HG02588 (cell line): Measurements from ENCODE around the gene MAP2.
"Not testable (repeated sequence)": the region's sequence is repeated elsewhere in the genome, so short reads cannot be mapped to it uniquely, and the experiment has no call there.

Experiments used
- ATAC-seq: cut with Tn5 transposase; IDR thresholded peaks from one replicate; pipeline ENCODE4 v1.9.1; 2021; ENCODE audit warnings: mild to moderate bottlenecking, moderate library complexity; ENCODE audit not compliant: unreplicated experiment

Gene MAP2

GRCh38 chr2:209473930-209474419, 50.1 kb downstream of the MAP2 start:
- ATAC-seq: no peak

GRCh38 chr2:209474960-209475359, 51.1 kb downstream of the MAP2 start:
- ATAC-seq: no peak

DNA sequence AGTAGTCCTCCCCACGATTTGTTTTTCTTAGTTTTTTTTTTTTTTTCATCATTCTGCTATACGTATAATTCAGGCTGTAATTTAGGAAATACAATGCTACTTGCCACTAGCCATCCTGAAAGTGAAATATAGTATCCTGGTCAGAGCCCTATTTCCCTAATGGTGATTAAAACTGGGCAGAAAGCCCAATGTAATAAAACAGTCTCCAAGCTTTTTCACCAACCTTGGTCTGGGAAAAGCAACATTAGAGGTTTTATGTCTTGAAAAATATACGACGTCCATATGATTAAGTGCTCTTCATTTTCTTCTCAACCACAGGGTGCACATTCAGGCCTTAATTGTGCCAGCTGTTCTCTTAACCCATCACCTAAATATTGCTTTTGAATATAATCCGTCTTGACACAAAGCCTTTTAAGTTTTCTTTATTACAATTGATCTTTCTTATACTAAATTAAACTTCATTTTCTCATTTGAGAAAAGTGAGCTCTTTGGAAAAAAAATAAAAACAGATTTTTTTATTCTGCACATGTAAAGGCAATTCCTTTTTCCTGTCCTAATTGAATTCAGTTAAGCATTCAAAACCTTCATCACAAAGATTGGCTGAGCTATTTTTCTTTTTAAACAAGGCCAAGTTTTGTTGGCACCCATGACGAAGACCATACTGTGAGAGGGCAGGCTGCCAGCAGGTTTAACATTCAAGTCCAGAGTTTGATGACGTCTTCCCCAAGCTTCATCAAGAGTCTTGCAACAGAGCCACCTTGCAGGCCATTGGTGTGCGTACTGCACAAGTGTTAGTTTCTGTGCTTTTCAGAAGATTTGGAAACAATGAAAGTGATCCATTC, 52.7 kb downstream of the MAP2 start:
- no peak for ATAC-seq

GRCh38 chr2:209492296-209492695, 68.4 kb downstream of the MAP2 start:
- ATAC-seq: not testable (repeated sequence)

- not testable (repeated sequence) for ATAC-seq
These were observed 71.3 kb downstream of the MAP2 start for GRCh38 chr2:209495068-209495620.

DNA sequence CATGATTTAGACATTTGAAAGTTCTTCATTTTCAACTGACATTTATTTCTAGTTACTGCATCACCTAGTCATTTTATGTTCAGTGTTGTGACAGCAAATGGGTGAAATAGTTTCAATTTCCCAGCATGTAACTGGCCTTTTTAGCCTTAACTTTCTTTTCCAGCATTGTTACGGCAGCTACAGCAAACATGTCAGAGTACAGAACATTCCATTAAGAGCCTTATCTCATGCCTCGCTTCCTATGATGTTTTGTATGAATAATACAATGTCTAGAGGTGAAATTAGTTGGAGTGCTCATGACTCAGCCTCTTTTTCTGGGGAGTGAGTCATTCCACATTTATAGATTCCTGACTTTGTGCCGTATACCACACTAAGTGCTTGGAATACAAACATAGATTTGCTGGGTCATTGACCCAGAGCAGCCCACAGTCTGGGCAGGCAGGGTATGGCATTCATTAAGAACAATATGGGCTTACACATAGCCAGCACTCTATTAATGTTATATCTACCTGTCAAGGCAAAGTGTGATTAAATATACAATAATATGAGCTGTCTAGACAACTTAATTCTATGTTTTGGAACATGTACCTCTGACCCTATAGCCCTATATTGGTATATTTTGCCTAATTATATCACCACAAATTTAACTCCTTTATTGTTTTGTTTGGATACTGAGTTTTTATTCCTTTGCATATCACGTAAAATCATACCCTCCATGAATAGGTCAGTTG, 72.2 kb downstream of the MAP2 start:
- no peak for ATAC-seq

DNA sequence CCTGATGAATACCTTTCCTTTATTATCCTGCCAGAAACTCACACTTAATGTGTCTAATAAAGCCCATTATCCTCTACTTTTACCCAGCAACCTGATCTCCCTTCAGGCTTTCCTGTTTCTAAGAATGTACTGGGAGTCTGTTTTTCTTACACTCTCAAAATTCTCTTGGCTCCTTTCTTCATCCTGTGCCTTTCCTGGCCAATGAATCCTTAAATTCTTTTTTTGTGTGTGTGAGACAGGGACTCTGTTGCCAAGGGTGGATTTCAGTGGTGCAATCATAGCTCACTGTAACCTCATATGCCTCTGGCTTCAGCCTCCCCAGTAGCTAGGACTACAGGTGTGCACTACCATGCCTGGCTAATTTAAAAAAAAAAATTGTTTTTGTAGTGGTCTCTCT, 72.7 kb downstream of the MAP2 start:
- no peak for ATAC-seq

GRCh38 chr2:209498614-209499013, 74.8 kb downstream of the MAP2 start:
- ATAC-seq: no peak

DNA sequence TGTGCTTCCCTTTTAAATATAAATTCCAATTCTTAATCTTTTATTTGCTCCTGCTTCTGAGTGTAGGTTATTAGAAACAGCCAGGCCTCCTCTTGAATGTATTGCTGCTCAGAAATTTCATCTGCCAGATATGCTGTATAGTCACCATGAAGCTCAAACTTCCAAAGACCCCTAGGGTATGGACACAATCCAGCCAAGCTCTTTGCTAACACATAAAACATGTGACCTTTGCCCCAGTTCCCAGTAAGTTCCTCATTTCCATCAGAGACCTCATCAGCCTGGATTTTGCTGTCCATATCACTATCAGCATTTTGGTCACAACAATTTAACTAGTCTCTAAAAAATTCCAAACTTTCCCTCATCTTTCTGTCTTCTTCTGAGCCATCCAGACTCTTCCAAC, 75.2 kb downstream of the MAP2 start:
- ATAC-seq: no peak

DNA sequence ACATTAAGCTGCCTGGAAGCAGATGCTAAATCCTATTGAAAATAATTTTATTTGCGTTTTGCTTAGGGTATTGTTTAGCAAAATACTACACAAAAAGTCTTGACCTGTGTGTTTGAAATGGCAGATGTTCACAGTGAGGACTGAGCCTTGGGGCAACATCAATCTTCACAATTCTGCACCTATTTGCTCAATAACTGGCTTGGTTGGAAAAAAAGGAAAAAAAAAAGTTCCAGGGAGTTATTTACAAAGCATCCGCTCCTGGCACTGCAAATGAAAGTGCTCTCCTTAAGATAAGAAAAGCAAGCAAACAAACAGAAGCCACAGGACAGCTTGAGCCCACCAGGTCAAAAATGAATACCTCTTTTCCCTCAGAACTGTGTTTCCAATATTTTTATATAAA, 77.7 kb downstream of the MAP2 start:
- ATAC-seq: no peak

GRCh38 chr2:209505410-209505809, 81.6 kb downstream of the MAP2 start:
- no peak for ATAC-seq

- no peak for ATAC-seq
These were observed 84.4 kb downstream of the MAP2 start for GRCh38 chr2:209508255-209508654.

DNA sequence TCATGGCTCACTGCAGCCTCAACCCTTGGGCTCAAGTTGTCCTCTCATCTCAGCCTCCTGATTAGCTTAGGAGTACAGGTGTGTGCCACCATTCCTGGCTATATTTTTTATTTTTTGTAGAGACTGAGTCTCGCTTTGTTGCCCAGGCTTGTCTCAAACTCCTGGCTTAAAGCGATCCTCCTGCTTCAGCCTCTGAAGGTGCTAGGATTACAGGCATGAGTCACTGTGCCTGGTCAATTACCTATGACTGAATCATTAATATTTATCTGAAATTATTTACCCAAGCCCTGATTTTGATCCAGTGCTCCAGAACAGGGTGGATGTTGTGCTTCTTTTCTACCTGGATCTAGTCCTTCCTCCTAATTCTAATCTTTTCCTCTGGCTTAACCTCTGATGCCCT, 87.8 kb downstream of the MAP2 start:
- no peak for ATAC-seq

DNA sequence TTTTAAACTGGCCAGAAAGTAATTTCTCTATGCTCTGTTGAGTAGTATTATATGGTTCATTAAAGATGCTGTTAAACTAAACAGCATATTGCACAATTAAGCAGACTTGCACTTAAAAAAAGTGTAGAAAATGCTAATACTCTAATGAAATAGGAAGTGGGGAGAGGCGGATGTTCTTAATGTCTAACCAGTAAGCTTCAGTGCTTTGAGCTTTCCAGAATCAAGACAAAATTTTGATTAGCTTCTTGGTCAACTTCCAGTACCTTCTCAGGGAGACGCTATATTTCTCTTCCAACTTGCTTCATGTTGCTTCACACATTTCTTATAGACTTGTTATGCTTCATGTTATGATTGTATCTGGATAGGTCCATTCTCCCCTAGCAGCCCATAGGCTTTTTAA, 89.1 kb downstream of the MAP2 start:
- no peak for ATAC-seq

DNA sequence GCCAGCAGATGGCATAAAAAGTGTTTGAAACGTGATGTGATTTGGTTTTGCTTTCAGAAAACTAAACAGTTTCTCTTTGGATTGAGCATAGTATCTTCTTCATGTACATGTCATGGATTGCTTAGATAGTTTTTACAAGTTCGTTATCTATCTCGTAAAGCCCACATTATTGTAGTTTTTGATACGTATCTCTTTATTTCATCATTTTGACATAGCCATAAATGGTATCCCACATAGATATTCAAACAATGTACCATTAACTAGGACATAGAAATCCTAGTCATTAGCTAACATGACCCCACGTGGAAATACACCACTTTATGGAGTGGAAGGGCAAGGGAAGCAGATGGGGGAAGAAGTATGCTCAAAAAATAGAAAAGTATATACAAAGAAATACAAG, 93.6 kb downstream of the MAP2 start:
- ATAC-seq: no peak

DNA sequence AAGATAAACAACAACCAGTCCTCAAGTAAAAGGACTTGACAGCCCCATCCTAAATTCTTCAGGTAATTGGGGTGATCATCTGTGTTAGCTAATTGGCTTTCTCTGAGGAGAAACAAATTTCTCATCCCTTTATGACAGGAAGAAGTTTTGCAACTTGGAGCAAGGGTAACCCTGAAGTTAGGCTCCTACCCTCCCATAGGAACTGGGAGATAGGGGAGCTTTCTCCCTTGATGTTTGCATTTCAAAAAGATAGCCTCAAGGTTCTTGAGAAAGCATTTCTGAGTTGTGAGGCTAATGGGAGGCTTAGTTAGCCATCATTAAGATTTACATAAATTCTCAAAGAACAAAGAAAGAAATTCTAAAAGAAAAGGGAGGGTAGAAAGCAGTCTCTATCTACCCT, 95.4 kb downstream of the MAP2 start:
- ATAC-seq: no peak

DNA sequence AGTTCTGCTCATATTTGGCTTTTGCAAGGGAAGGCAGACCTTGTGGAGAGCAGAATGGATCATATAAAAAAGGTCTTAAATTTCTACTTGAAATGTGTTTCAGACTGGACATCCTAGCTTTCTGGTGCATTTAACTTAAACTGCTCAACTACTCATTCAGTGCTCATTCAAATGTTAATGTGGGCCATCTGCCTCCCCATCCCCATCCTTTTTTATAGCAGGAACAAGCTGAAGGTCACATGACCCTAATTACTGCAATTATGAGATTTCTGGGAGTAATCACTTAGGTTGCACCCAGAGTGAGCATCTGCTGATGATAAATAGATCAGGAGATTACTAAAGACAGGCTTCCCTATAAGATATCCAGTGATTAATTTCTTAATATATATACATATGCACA, 96.1 kb downstream of the MAP2 start:
- ATAC-seq: no peak

DNA sequence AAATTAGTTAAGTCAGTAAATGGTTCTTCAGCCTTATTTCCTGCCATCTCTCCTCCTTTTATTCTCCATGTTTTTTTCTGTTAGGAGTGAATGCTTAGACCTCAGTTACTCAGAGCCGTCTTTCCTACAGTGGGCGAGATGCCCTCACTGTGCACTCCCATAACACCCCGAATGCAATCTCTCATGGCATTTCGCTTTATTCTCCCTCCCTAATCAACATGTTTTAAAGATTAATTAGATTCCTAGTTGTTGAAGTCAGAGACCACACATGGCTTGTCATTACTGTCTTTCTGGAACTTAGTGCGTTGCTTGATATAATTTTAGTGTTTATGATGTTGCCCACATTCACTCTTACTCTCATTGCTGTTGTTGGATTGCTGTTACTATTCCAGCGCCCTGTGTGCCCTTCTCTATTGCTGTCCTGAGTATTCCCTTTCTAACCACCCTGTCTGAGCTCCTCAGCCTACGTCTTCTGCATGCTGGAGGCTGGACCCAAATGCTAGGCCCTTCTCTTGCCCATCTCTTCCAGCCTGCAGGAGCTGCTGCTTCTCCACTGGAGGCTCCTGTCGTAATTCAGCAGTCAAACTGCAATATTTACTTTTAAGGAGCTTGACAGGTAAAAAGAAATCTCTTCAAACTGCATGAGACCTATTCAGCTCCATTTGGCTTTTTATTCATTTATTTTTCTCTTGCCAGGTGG, 99.3 kb downstream of the MAP2 start:
- ATAC-seq: no peak

- ATAC-seq: peak; percentile 55
These were observed 100.0 kb downstream of the MAP2 start for GRCh38 chr2:209523867-209524266.

- no peak for ATAC-seq
These were observed 101.5 kb downstream of the MAP2 start for GRCh38 chr2:209525331-209525730.

GRCh38 chr2:209525834-209526281, 102.0 kb downstream of the MAP2 start:
- ATAC-seq: no peak
